MM.1S (cell line): Measurements from ENCODE around the gene SPATA31E1.

Source experiments
- DNase-seq: peaks from one replicate; pipeline ENCODE4 v3.0.0-alpha.2; 2015
- H2AFZ ChIP-seq: fragments of 300-600 bp; sonication (generic); 2 replicates; pipeline ENCODE4 v1.6.0; 2016; ENCODE audit warnings: antibody characterized with exemption, low read length
- H3F3A ChIP-seq: fragments of 300-600 bp; sonication (generic); 2 replicates; pipeline ENCODE4 v1.6.1; 2016; ENCODE audit warnings: mild to moderate bottlenecking, antibody characterized with exemption, low read length, moderate library complexity, mixed read lengths; ENCODE audit not compliant: insufficient read depth
- H3K27ac ChIP-seq: fragments of 300-600 bp; sonication (generic); 2 replicates; pipeline ENCODE4 v1.5.1; 2016; ENCODE audit warnings: mild to moderate bottlenecking, low read length
- H3K27me3 ChIP-seq: fragments of 300-600 bp; sonication (generic); replicated peaks from 2 replicates; pipeline ENCODE4 v1.6.0; 2016; ENCODE audit warnings: low read length; ENCODE audit not compliant: insufficient read depth
- H3K36me3 ChIP-seq: fragments of 300-600 bp; sonication (generic); replicated peaks from 2 replicates; pipeline ENCODE4 v1.6.1; 2016; ENCODE audit warnings: mild to moderate bottlenecking, low read length, mixed read lengths; ENCODE audit not compliant: insufficient read depth
- H3K4me1 ChIP-seq: fragments of 300-600 bp; sonication (generic); 2 replicates; pipeline ENCODE4 v1.6.1; 2016; ENCODE audit warnings: low read length, mixed read lengths
- H3K4me2 ChIP-seq: fragments of 300-600 bp; sonication (generic); 2 replicates; pipeline ENCODE4 v1.6.0; 2016; ENCODE audit warnings: low read depth, low read length
- H3K4me3 ChIP-seq: fragments of 300-600 bp; sonication (generic); 2 replicates; pipeline ENCODE4 v1.5.1; 2016; ENCODE audit warnings: low read length, mixed read lengths
- H3K79me2 ChIP-seq: fragments of 300-600 bp; sonication (generic); 2 replicates; pipeline ENCODE4 v1.6.1; 2016; ENCODE audit warnings: mixed run types, low read length, mixed read lengths
- H3K9ac ChIP-seq: fragments of 300-600 bp; sonication (generic); 2 replicates; pipeline ENCODE4 v1.6.1; 2016; ENCODE audit warnings: low read length, mixed read lengths
- H3K9me2 ChIP-seq: fragments of 300-600 bp; sonication (generic); replicated peaks from 2 replicates; pipeline ENCODE4 v1.6.1; 2016; ENCODE audit warnings: mild to moderate bottlenecking, low read length, mixed read lengths; ENCODE audit not compliant: insufficient read depth
- H3K9me3 ChIP-seq: fragments of 300-600 bp; sonication (generic); replicated peaks from 2 replicates; pipeline ENCODE4 v1.6.1; 2016; ENCODE audit warnings: mild to moderate bottlenecking, low read length, mixed read lengths; ENCODE audit not compliant: insufficient read depth
- H4K20me1 ChIP-seq: fragments of 300-600 bp; sonication (generic); 2 replicates; pipeline ENCODE4 v1.6.1; 2016; ENCODE audit warnings: mild to moderate bottlenecking, low read length, moderate library complexity, mixed read lengths; ENCODE audit not compliant: insufficient read depth
- CTCF ChIP-seq: fragments of 300-600 bp; sonication (generic); IDR thresholded peaks from 2 replicates; pipeline ENCODE4 v1.5.1; 2016; ENCODE audit warnings: antibody characterized with exemption, low read length, mixed read lengths
- EZH2 ChIP-seq: fragments of 300-600 bp; sonication (generic); optimal IDR thresholded peaks from 2 replicates; pipeline ENCODE3; 2017; ENCODE audit warnings: low read depth, mild to moderate bottlenecking, antibody characterized with exemption, low read length, mixed read lengths
- EZH2phosphoT487 ChIP-seq: fragments of 300-600 bp; sonication (generic); IDR thresholded peaks from 2 replicates; pipeline ENCODE4 v1.6.1; 2018; ENCODE audit warnings: antibody characterized with exemption, low read length

The SPATA31E1 gene

GRCh38 chr9:87876708-87877107, 6.0 kb upstream of the SPATA31E1 start:
- DNase-seq = no peak
- Histone ChIP-seq H2AFZ (no peak overlapping the region), H4K20me1 (no peaks in the 10 kb centered on the region), H3K36me3 (no peaks in the 10 kb centered on the region), H3F3A (no peaks in the 10 kb centered on the region), H3K4me3 (no peak overlapping the region), H3K79me2 (no peaks in the 10 kb centered on the region), H3K9ac (no peak overlapping the region), H3K4me2 (no peak overlapping the region), H3K4me1 (no peaks in the 10 kb centered on the region), H3K27me3 (no peaks in the 10 kb centered on the region), H3K9me2 (no peaks in the 10 kb centered on the region), H3K27ac (no peak overlapping the region), H3K9me3 (no peaks in the 10 kb centered on the region)
- no peak for TF ChIP-seq EZH2phosphoT487

DNA sequence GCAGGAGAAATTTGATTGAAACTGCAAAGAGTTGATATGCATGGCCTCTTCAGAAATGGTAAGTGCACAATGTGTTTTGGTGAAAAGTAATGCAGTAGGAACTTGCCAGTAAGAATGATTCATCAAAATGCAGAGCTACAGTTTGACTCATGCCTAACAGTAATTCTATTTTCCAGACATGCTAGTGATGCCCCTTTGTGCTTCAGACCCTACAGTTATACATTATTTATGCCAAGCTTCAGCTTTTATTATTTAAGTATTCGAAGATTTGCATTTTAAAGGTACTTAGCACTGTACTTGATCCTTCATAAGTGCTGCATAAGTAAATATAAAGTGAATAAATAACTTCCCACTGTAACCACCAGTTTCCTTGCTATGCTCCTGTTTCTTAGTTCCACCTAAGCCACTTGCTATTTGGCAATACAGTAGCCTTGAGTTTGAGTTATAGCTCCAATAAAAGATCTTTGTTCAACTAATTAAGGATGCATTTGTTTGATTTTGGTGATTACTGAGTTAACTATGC, 3.6 kb upstream of the SPATA31E1 start:
- TF ChIP-seq EZH2phosphoT487 = no peak
- TF ChIP-seq EZH2 = no peak
- TF ChIP-seq CTCF = no peak
- Histone ChIP-seq H3K4me1 (no peaks in the 10 kb centered on the region), H4K20me1 (no peaks in the 10 kb centered on the region), H3K9me2 (no peaks in the 10 kb centered on the region), H3K9me3 (no peaks in the 10 kb centered on the region), H3K36me3 (no peaks in the 10 kb centered on the region), H3K4me2 (no peak overlapping the region), H3K27ac (no peak overlapping the region), H3K79me2 (no peaks in the 10 kb centered on the region), H3K27me3 (no peaks in the 10 kb centered on the region), H2AFZ (no peak overlapping the region), H3F3A (no peaks in the 10 kb centered on the region), H3K4me3 (no peak overlapping the region), H3K9ac (no peak overlapping the region)
- no peak for DNase-seq

- Histone ChIP-seq H4K20me1 (no peaks in the 10 kb centered on the region), H3K4me2 (no peak overlapping the region), H3K4me3 (no peak overlapping the region), H3F3A (no peaks in the 10 kb centered on the region), H3K79me2 (no peaks in the 10 kb centered on the region), H3K9ac (no peak overlapping the region), H3K36me3 (no peaks in the 10 kb centered on the region), H2AFZ (no peak overlapping the region), H3K27ac (no peak overlapping the region), H3K9me2 (no peaks in the 10 kb centered on the region), H3K4me1 (no peaks in the 10 kb centered on the region), H3K9me3 (no peaks in the 10 kb centered on the region), H3K27me3 (no peaks in the 10 kb centered on the region)
- no peak for DNase-seq
- TF ChIP-seq EZH2 = no peak
- no peak for TF ChIP-seq EZH2phosphoT487
- TF ChIP-seq CTCF = no peak
These were observed 2.6 kb upstream of the SPATA31E1 start for GRCh38 chr9:87880116-87880515.

DNA sequence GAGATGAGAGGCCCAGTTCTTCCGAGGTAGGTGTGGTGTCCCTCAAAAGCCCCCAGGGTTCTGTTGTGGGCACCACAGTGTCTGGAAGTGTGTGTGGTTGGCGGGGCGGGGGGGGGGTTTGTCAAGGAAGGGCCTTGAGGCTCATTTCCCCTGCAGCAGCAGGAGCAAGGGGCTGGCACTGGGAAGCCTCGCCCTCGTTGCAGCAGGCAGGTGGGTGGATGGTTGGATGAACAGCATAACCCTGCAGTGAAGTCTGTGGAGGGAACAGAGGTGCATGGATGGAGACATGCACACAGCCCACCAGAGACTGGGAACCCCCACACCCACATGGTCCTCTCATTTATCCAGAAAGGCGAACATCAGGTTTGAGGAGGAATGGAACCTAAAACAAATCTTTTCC, 2.0 kb upstream of the SPATA31E1 start:
- DNase-seq = no peak
- Histone ChIP-seq H3K9me2 (no peaks in the 10 kb centered on the region), H3K27ac (no peak overlapping the region), H3F3A (no peaks in the 10 kb centered on the region), H2AFZ (no peak overlapping the region), H3K4me3 (no peak overlapping the region), H3K4me1 (no peaks in the 10 kb centered on the region), H3K9ac (no peak overlapping the region), H3K79me2 (no peaks in the 10 kb centered on the region), H3K9me3 (no peaks in the 10 kb centered on the region), H3K4me2 (no peak overlapping the region), H3K36me3 (no peaks in the 10 kb centered on the region), H4K20me1 (no peaks in the 10 kb centered on the region), H3K27me3 (no peaks in the 10 kb centered on the region)
- TF ChIP-seq EZH2phosphoT487 = no peak
- no peak for TF ChIP-seq EZH2
- TF ChIP-seq CTCF = no peak
